Endothelial cell of umbilical vein (primary cell): ENCODE measurements around the gene NRROS.

Experiments
- EZH2 ChIP-seq: IDR thresholded peaks from 2 replicates; pipeline ENCODE4 v1.6.1; 2012; ENCODE audit warnings: borderline replicate concordance, low read depth, mild to moderate bottlenecking, moderate library complexity, low read length, inconsistent platforms; ENCODE audit not compliant: severe bottlenecking
- FOS ChIP-seq: IDR thresholded peaks from 2 replicates; pipeline ENCODE4 v1.6.1; 2011; ENCODE audit warnings: mild to moderate bottlenecking, low read length, moderate library complexity, borderline replicate concordance; ENCODE audit not compliant: insufficient read depth
- JUN ChIP-seq: IDR thresholded peaks from 2 replicates; pipeline ENCODE4 v1.6.1; 2011; ENCODE audit warnings: borderline replicate concordance, low read depth; ENCODE audit not compliant: insufficient read length, insufficient read depth
- MYC ChIP-seq: IDR thresholded peaks from one replicate; pipeline ENCODE4 v1.6.1; 2011; ENCODE audit warnings: mild to moderate bottlenecking, low read depth, low read length
- POLR2A ChIP-seq: IDR thresholded peaks from 2 replicates; pipeline ENCODE4 v1.6.1; 2012; ENCODE audit warnings: low read depth, mild to moderate bottlenecking, control low read depth, low read length
- POLR2AphosphoS5 ChIP-seq: IDR thresholded peaks from 2 replicates; pipeline ENCODE4 v1.6.1; 2012; ENCODE audit warnings: low read depth, mild to moderate bottlenecking, control low read depth, low read length, moderate library complexity; ENCODE audit not compliant: insufficient read depth
- TF ChIP-seq, protein P1 (sequence below), 2 donors: IDR thresholded peaks; 1 replicate in 1 of 2; 2 replicates in 1 of 2; pipeline ENCODE4 v1.5.1; 2011; ENCODE audit warnings: low read length in 2 of 2, mild to moderate bottlenecking in 2 of 2, moderate library complexity in 2 of 2, control low read depth in 1 of 2, inconsistent platforms in 1 of 2, low read depth in 1 of 2; ENCODE audit not compliant: insufficient read depth in 1 of 2; ENCODE audit errors: extremely low read depth in 1 of 2
- TF ChIP-seq, protein P2 (sequence below): IDR thresholded peaks from 2 replicates; pipeline ENCODE4 v1.6.1; 2011; ENCODE audit not compliant: insufficient read depth, insufficient read length

DNA sequence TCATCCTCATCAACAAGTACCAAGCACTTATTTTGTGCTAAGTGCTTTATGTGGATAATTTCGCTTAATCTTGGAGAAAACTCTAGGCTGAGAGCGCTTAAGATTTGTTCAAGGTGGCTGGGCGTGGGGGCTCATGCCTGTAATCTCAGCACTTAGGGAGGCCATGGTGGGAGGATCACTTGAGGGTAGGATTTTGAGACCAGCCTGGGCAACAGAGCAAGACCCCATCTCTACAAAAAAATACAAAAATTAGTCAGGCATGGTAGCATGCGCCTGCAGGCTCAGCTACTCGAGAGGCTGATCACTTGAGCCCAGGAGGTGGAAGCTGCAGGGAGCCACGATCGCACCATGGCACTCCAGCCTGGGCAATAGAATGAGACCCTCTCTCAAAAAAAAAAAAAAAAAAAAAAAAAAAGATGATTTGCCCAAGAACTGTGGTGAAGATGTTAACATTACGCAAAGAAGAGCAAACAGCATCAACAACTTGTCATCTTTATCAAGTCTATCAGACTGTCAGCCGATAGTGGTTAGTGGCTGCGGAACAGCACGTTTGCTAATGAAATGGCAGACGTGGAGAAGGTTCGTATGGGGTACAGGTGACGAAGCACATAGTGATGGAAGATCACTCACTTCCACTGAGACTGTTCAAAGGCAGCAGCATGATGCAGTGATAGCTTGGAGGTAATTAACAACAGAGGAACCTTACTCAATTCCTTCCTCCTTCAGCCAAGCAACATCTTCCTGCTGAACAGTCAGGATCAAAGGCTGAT, 27.7 kb downstream of the NRROS start:
- TF ChIP-seq POLR2A = no peak
- TF ChIP-seq, protein P1, sequence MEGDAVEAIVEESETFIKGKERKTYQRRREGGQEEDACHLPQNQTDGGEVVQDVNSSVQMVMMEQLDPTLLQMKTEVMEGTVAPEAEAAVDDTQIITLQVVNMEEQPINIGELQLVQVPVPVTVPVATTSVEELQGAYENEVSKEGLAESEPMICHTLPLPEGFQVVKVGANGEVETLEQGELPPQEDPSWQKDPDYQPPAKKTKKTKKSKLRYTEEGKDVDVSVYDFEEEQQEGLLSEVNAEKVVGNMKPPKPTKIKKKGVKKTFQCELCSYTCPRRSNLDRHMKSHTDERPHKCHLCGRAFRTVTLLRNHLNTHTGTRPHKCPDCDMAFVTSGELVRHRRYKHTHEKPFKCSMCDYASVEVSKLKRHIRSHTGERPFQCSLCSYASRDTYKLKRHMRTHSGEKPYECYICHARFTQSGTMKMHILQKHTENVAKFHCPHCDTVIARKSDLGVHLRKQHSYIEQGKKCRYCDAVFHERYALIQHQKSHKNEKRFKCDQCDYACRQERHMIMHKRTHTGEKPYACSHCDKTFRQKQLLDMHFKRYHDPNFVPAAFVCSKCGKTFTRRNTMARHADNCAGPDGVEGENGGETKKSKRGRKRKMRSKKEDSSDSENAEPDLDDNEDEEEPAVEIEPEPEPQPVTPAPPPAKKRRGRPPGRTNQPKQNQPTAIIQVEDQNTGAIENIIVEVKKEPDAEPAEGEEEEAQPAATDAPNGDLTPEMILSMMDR (IDR thresholded peaks at IDR 0.05; ENCODE audit: extremely low read depth in 1 of 2, insufficient read depth in 1 of 2, low read depth in 1 of 2, low read length in 2 of 2) = no peak
- no peak for TF ChIP-seq EZH2
- TF ChIP-seq POLR2AphosphoS5 = no peak
- TF ChIP-seq JUN = no peak
- TF ChIP-seq, protein P2, sequence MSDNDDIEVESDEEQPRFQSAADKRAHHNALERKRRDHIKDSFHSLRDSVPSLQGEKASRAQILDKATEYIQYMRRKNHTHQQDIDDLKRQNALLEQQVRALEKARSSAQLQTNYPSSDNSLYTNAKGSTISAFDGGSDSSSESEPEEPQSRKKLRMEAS = no peak
- no peak for TF ChIP-seq MYC
- TF ChIP-seq FOS = no peak
